Hepatocyte (in vitro differentiated cells): ENCODE measurements around the gene PTPN2. TPM values are rescaled to one million over a fixed set of nuclear protein-coding genes. Genes with fewer than 3 reads are reported as not detected.

Experiments
- DNase-seq: peaks from one replicate; pipeline ENCODE4 v3.0.0-alpha.2; 2016; ENCODE audit warnings: low spot score
- H2AFZ ChIP-seq: fragments of 200-600 bp; sonication (generic); 2 replicates; pipeline ENCODE4 v1.6.0; 2016; ENCODE audit warnings: antibody characterized with exemption, mild to moderate bottlenecking
- H3K27ac ChIP-seq: fragments of 200-600 bp; sonication (generic); 2 replicates; pipeline ENCODE4 v1.5.1; 2016; ENCODE audit warnings: mild to moderate bottlenecking
- H3K27me3 ChIP-seq: fragments of 200-600 bp; sonication (generic); 2 replicates; pipeline ENCODE4 v1.6.1; 2016
- H3K36me3 ChIP-seq: fragments of 200-600 bp; sonication (generic); replicated peaks from 2 replicates; pipeline ENCODE4 v1.5.1; 2016; ENCODE audit warnings: low read depth; ENCODE audit not compliant: insufficient read depth
- H3K4me1 ChIP-seq: fragments of 200-600 bp; sonication (generic); 2 replicates; pipeline ENCODE4 v1.5.1; 2016; ENCODE audit warnings: mild to moderate bottlenecking, moderate library complexity; ENCODE audit not compliant: insufficient read depth
- H3K4me2 ChIP-seq: fragments of 200-600 bp; sonication (generic); 2 replicates; pipeline ENCODE4 v1.6.0; 2016
- H3K4me3 ChIP-seq: fragments of 200-600 bp; sonication (generic); 2 replicates; pipeline ENCODE4 v1.5.1; 2016; ENCODE audit warnings: mild to moderate bottlenecking
- H3K79me2 ChIP-seq: fragments of 200-600 bp; sonication (generic); 2 replicates; pipeline ENCODE4 v1.6.0; 2017; ENCODE audit warnings: mild to moderate bottlenecking
- H3K9me2 ChIP-seq: fragments of 200-600 bp; sonication (generic); replicated peaks from 2 replicates; pipeline ENCODE4 v1.6.0; 2017; ENCODE audit warnings: mild to moderate bottlenecking; ENCODE audit not compliant: insufficient read depth
- H3K9me3 ChIP-seq: fragments of 200-600 bp; sonication (generic); 2 replicates; pipeline ENCODE4 v1.5.1; 2016; ENCODE audit warnings: low read depth, mild to moderate bottlenecking
- H4K20me1 ChIP-seq: fragments of 200-600 bp; sonication (generic); 2 replicates; pipeline ENCODE4 v1.6.0; 2016; ENCODE audit warnings: mild to moderate bottlenecking; ENCODE audit not compliant: insufficient read depth, poor library complexity, severe bottlenecking
- CTCF ChIP-seq: fragments of 200-600 bp; sonication (generic); IDR thresholded peaks from 2 replicates; pipeline ENCODE4 v1.5.1; 2016; ENCODE audit warnings: antibody characterized with exemption, mild to moderate bottlenecking; ENCODE audit not compliant: poor library complexity
- EZH2 ChIP-seq: fragments of 200-600 bp; sonication (generic); IDR thresholded peaks from 2 replicates; pipeline ENCODE4 v1.6.1; 2016; ENCODE audit warnings: antibody characterized with exemption, mild to moderate bottlenecking, borderline replicate concordance
- EZH2phosphoT487 ChIP-seq: fragments of 200-600 bp; sonication (generic); IDR thresholded peaks from one replicate; pipeline ENCODE4 v1.6.1; 2018; ENCODE audit warnings: antibody characterized with exemption, mild to moderate bottlenecking, low read depth, moderate library complexity; ENCODE audit not compliant: unreplicated experiment, severe bottlenecking
- WGBS: methylation state at CpG from one replicate; pipeline ENCODE4 v1.1.6; 2016; ENCODE audit warnings: low lambda C conversion rate; ENCODE audit errors: missing lambda C conversion rate; 5-methylcytosine and 5-hydroxymethylcytosine counted together
- polyA plus RNA-seq: library from polyadenylated mRNA; unstranded; fragments of >200 nt; fragmentation: Nextera tagmentation; extraction: Ambion mirVana; gene quantifications from 2 replicates; pipeline ENCODE4 v1.2.1, GENCODE V29; 2016
- total RNA-seq: library from RNA; depleted of rRNA; stranded (reverse); fragments of >200 nt; gene quantifications from 2 replicates; pipeline ENCODE4 v1.2.3, GENCODE V29; 2014

Gene PTPN2
- total and polyA plus RNA-seq, 2 experiments from 2014 or later: 32.0 to 36.7 TPM

- DNase-seq: no peak
- no peak for TF ChIP-seq EZH2phosphoT487
- no peak for TF ChIP-seq CTCF
- Histone ChIP-seq H3K9me2 (no peaks in the 10 kb centered on the region), H3K27ac (no peak overlapping the region), H3K36me3 (no peaks in the 10 kb centered on the region), H3K4me3 (no peak overlapping the region), H4K20me1 (no peaks in the 10 kb centered on the region), H2AFZ (no peak overlapping the region), H3K4me1 (no peaks in the 10 kb centered on the region), H3K79me2 (no peaks in the 10 kb centered on the region), H3K9me3 (no peaks in the 10 kb centered on the region), H3K27me3 (no peaks in the 10 kb centered on the region), H3K4me2 (no peak overlapping the region)
- 92% methylated on average over 15 of the region's 15 CpGs for WGBS
Observed at GRCh38 chr18:12770469-12771219, 113.4 kb downstream of the PTPN2 start.

GRCh38 chr18:12769644-12770440, 114.2 kb downstream of the PTPN2 start:
- no peaks in the 10 kb centered on the region for H3K4me1 ChIP-seq
- H3K27me3 ChIP-seq: no peaks in the 10 kb centered on the region
- H3K9me3 ChIP-seq: no peaks in the 10 kb centered on the region
- no peak for DNase-seq
- H4K20me1 ChIP-seq: no peaks in the 10 kb centered on the region
- H2AFZ ChIP-seq: no peak overlapping the region
- no peaks in the 10 kb centered on the region for H3K9me2 ChIP-seq
- WGBS: 81% methylated on average over 4 of the region's 4 CpGs
- no peak overlapping the region for H3K4me3 ChIP-seq
- no peaks in the 10 kb centered on the region for H3K79me2 ChIP-seq
- H3K27ac ChIP-seq: no peak overlapping the region
- TF ChIP-seq CTCF: no peak
- no peak for TF ChIP-seq EZH2
- no peak for TF ChIP-seq EZH2phosphoT487
- H3K36me3 ChIP-seq: no peaks in the 10 kb centered on the region
- H3K4me2 ChIP-seq: no peak overlapping the region

- 92% methylated on average over 3 of the region's 3 CpGs for WGBS
- no peaks in the 10 kb centered on the region for H3K9me3 ChIP-seq
- H2AFZ ChIP-seq: no peak overlapping the region
- no peak overlapping the region for H3K27ac ChIP-seq
- H3K79me2 ChIP-seq: no peaks in the 10 kb centered on the region
- no peak for DNase-seq
- H3K4me2 ChIP-seq: no peak overlapping the region
- no peak overlapping the region for H3K4me3 ChIP-seq
- no peaks in the 10 kb centered on the region for H4K20me1 ChIP-seq
- TF ChIP-seq EZH2 (no peak), CTCF (no peak), EZH2phosphoT487 (no peak)
- H3K9me2 ChIP-seq: no peaks in the 10 kb centered on the region
- H3K36me3 ChIP-seq: no peaks in the 10 kb centered on the region
- no peaks in the 10 kb centered on the region for H3K4me1 ChIP-seq
- no peaks in the 10 kb centered on the region for H3K27me3 ChIP-seq
Observed at GRCh38 chr18:12769136-12769535, 114.9 kb downstream of the PTPN2 start.
